CD4-positive, alpha-beta T cell treated with Interleukin-4 for 1 hour (primary cell): Measurements from ENCODE around the gene C16orf74.

Experiments used
- DNase-seq, 2 donors: peaks; one replicate each; pipeline ENCODE4 v3.0.0-alpha.2; 2020 to 2022

Gene C16orf74

GRCh38 chr16:85689950-85690320, 61.0 kb downstream of the C16orf74 start:
- DNase-seq: no peak

GRCh38 chr16:85689285-85689949, 61.5 kb downstream of the C16orf74 start:
- DNase-seq: no peak

- DNase-seq: peak; percentile 93 to 94
These were observed 62.2 kb downstream of the C16orf74 start, which contains the start of gene GINS2 for GRCh38 chr16:85688586-85689284. Gene GINS2, minus strand, starts transcription at chr16:85688954. Its CDS starts 56 bp downstream, at chr16:85688898.

GRCh38 chr16:85687651-85688471, 63.0 kb downstream of the C16orf74 start:
- DNase-seq: no peak

- DNase-seq: no peak
These were observed 63.8 kb downstream of the C16orf74 start for GRCh38 chr16:85686912-85687591.

GRCh38 chr16:85685251-85685650, 65.6 kb downstream of the C16orf74 start:
- no peak for DNase-seq

GRCh38 chr16:85683363-85683762, 67.5 kb downstream of the C16orf74 start:
- DNase-seq: no peak

GRCh38 chr16:85682516-85682915, 68.4 kb downstream of the C16orf74 start:
- DNase-seq: no peak

- no peak for DNase-seq
These were observed 69.6 kb downstream of the C16orf74 start for GRCh38 chr16:85681255-85681654.

GRCh38 chr16:85680352-85680944, 70.4 kb downstream of the C16orf74 start:
- DNase-seq: no peak

GRCh38 chr16:85679870-85680269, 71.0 kb downstream of the C16orf74 start:
- no peak for DNase-seq

- no peak for DNase-seq
These were observed 72.1 kb downstream of the C16orf74 start for GRCh38 chr16:85678821-85679220.

- DNase-seq: no peak
These were observed 72.9 kb downstream of the C16orf74 start for GRCh38 chr16:85678016-85678415.

GRCh38 chr16:85677383-85677967, 73.4 kb downstream of the C16orf74 start:
- no peak for DNase-seq

- DNase-seq: no peak
These were observed 74.4 kb downstream of the C16orf74 start for GRCh38 chr16:85676466-85676865.

- DNase-seq: no peak
These were observed 75.5 kb downstream of the C16orf74 start for GRCh38 chr16:85675251-85675874.

- DNase-seq: no peak
These were observed 76.1 kb downstream of the C16orf74 start for GRCh38 chr16:85674828-85675227.

- no peak for DNase-seq
These were observed 76.5 kb downstream of the C16orf74 start for GRCh38 chr16:85674418-85674755.

- DNase-seq: no peak
These were observed 77.1 kb downstream of the C16orf74 start for GRCh38 chr16:85673529-85674417.

GRCh38 chr16:85670840-85671239, 80.1 kb downstream of the C16orf74 start:
- DNase-seq: no peak
